Activated naive CD8-positive, alpha-beta T cell treated with anti-CD3 and anti-CD28 coated beads, Interleukin-2, amount 10 ng/mL, durations not matched to agents 7 days and 5 days (primary cell): ENCODE results near the gene YWHAE. TPM values are rescaled to one million over a fixed set of nuclear protein-coding genes. Genes with fewer than 3 reads are reported as not detected.

Experiments
- ATAC-seq: fragments of 150-1000 bp; cut with Tn5 transposase; one replicate; pipeline ENCODE4 v1.10.0; 2021; ENCODE audit warnings: low read depth, moderate library complexity
- POLR2A ChIA-PET: fragments of 350-600 bp; sonication (Branson Sonifier 250); formaldehyde crosslinking; loops from one replicate; lab custom pipeline; 2021; ENCODE audit warnings: antibody characterized with exemption; lab: Charles Lee
- DNase-seq: peaks from one replicate; pipeline ENCODE4 v3.0.0; 2021
- H3K27ac Mint-ChIP-seq: one replicate; pipeline ENCODE4 v1.8.0; 2022; ENCODE audit warnings: mild to moderate bottlenecking, mixed read lengths
- H3K27me3 Mint-ChIP-seq: one replicate; pipeline ENCODE4 v1.8.0; 2022; ENCODE audit warnings: mild to moderate bottlenecking, moderate library complexity, mixed read lengths
- H3K36me3 Mint-ChIP-seq: one replicate; pipeline ENCODE4 v1.8.0; 2021; ENCODE audit warnings: mild to moderate bottlenecking, mixed read lengths
- H3K4me1 Mint-ChIP-seq: one replicate; pipeline ENCODE4 v1.8.0; 2021; ENCODE audit warnings: mixed read lengths
- H3K4me3 Mint-ChIP-seq: one replicate; pipeline ENCODE4 v1.8.0; 2022; ENCODE audit warnings: mild to moderate bottlenecking, moderate library complexity, mixed read lengths
- H3K9me3 Mint-ChIP-seq: one replicate; pipeline ENCODE4 v1.8.0; 2021; ENCODE audit warnings: mixed read lengths
- total RNA-seq, 2 experiments: library from RNA; stranded (reverse); gene quantifications; one replicate each; pipeline ENCODE4 v1.2.3, GENCODE V29; 2021

The YWHAE gene
- total RNA-seq, 2 experiments from 2014 or later: 272 to 287 TPM

DNA sequence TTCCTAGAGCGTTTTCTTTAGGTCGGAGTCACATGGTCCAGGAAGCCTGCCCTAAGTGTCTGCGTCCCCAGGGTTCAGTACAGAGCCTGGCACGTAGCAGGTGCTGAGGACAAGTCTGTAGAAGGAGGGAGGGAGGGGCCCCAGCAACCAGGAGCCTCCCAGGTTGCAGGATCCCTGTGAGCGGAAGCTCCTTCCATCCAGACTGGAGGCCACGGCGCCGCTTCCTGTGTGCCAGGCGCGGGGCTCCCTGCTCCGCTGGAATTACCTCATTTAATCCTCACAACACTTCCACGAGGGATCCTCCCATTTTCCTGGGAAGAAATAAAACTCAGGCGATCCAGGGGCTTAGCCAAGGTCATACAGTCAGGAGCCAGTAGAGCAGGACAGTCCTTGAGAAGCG, 98.5 kb downstream of the YWHAE start:
- Mint-ChIP-seq H3K4me1 (peaks cover 17% of the 10 kb centered on the region), H3K9me3 (no peaks in the 10 kb centered on the region), H3K27me3 (peaks cover 19% of the 10 kb centered on the region), H3K27ac (no peak overlapping the region), H3K4me3 (no peak overlapping the region), H3K36me3 (no peaks in the 10 kb centered on the region)
- no peak for ATAC-seq
- POLR2A ChIA-PET: interaction anchor here (0.6 kb wide), 1 partner anchor 29 kb away, joined by 5 read pairs; no protein-coding TSS in a partner anchor
- no peak for DNase-seq

DNA sequence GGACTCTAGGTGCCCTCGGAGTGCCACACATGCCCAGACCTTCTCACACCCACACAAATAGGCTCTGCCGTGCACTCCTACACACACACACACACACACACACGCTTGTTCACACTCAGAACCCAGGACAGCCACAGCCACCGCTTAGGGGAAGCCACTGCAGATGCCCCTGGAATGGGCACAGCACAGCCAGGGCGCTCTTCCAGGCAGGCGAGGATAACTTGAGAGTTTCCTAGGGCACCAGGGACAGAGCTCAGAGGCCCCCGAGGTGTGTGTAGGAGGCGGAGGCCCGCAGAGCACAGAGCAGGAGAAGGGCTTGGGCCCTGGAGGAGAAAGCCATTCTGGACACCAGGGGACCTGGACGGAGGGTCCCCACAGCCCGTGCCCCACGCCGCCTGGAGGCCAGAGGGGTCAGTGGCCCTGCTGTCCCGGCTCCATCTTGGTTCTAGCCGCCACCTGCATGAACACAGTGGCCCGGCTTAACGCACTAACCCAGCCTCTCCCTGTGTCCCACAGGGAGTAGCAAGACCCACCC, 99.6 kb downstream of the YWHAE start:
- H3K36me3 Mint-ChIP-seq: peaks cover 1% of the 10 kb centered on the region
- peaks cover 13% of the 10 kb centered on the region for H3K27me3 Mint-ChIP-seq
- no peak for ATAC-seq
- no peaks in the 10 kb centered on the region for H3K9me3 Mint-ChIP-seq
- peak overlapping the region; percentile 2 for H3K27ac Mint-ChIP-seq
- H3K4me1 Mint-ChIP-seq: peaks cover 22% of the 10 kb centered on the region
- DNase-seq: no peak
- H3K4me3 Mint-ChIP-seq: no peak overlapping the region
- POLR2A ChIA-PET: no interaction called here

DNA sequence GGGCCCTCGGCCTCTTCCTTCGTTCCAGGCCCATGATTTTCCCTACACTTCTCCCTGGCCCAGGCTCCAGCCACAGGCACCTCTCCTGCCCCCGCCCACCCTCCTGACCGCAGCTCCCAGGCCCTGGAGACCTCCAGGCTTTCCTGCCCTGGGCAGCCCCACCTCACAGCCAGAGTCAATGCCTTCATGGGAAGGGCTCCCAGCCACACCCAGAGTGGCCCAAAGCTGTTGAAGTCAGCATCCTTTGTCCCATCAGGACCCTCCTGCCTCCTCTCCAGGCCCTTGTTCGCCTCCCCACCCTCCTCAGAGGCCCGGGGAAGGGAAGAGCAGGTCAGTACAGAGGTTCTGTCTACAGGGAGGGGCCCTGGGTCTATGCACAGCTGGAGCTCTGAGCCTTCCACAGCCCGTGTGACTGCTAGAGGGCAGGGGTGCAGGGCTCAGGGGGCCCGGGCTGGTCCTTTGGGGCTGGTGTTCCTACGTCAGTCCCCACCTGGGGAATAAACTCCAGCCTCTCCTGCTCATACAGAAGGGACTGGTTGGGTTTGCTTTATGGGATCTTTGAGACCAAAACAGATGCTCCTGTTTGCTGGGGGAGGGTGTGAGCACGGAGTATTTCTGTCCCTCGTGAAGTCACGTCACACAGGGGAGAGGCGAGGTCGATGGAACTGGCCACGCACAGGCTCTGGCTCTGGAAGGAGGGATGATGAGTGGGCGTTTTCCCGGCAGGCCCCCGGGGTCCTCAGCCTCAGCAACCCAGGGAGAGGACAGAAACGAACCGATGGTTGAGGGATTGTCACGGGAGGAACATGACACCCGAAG, 100.3 kb downstream of the YWHAE start:
- no peaks in the 10 kb centered on the region for H3K9me3 Mint-ChIP-seq
- POLR2A ChIA-PET: no interaction called here
- H3K27me3 Mint-ChIP-seq: peaks cover 13% of the 10 kb centered on the region
- H3K4me1 Mint-ChIP-seq: peaks cover 25% of the 10 kb centered on the region
- H3K27ac Mint-ChIP-seq: peak overlapping the region; percentile 49
- peaks cover 1% of the 10 kb centered on the region for H3K36me3 Mint-ChIP-seq
- no peak overlapping the region for H3K4me3 Mint-ChIP-seq
- no peak for ATAC-seq
- no peak for DNase-seq

DNA sequence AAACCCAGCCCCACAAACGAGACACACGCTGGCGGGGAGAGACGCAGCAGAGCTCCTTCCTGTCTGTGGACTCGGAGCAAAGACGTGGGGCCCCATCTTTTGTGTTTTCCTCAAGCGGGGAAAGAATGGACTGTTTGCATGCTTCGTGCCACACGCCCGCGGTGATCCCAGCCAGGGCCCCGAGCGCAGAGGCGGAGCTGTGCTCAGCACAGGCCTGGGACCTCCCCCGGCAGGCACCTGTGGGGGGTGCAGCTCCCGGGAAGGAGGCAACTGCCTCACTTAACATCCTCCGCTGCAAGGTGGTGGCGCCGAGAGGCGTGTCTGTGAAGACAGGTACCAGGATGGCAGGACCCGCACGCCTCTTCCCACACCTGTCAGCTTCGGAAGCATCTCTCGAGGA, 101.4 kb downstream of the YWHAE start:
- peak; percentile 43 for ATAC-seq
- DNase-seq: peak; percentile 66
- Mint-ChIP-seq H3K27ac (peak overlapping the region; percentile 58), H3K27me3 (peaks cover 11% of the 10 kb centered on the region), H3K4me3 (peak overlapping the region; percentile 40), H3K4me1 (peaks cover 34% of the 10 kb centered on the region), H3K36me3 (peaks cover 2% of the 10 kb centered on the region), H3K9me3 (no peaks in the 10 kb centered on the region)
- POLR2A ChIA-PET: interaction anchor here (1.0 kb wide), 2 partner anchors 133 to 1095 kb away, joined by 3 to 4 read pairs; no protein-coding TSS in a partner anchor

Other genes with a start within 250 kb of the YWHAE start
- gene ABR, start 220.2 kb downstream of the YWHAE start, total RNA-seq: 100 to 1,000 TPM; 156 to 158 TPM
- gene BHLHA9, start 129.8 kb downstream of the YWHAE start, total RNA-seq: not detected
- under 1 TPM; 0.51 to 0.58 TPM for gene TRARG1, start 120.6 kb downstream of the YWHAE start, total RNA-seq
- gene CRK, start 56.0 kb upstream of the YWHAE start, total RNA-seq: 10 to 100 TPM; 19.5 to 21.9 TPM
- 10 to 100 TPM; 28.6 to 34.1 TPM for gene MYO1C, start 92.5 kb upstream of the YWHAE start, total RNA-seq
- gene INPP5K, start 116.4 kb upstream of the YWHAE start, total RNA-seq: 10 to 100 TPM; 56.7 to 58.7 TPM
- 10 to 100 TPM; 38.4 to 48.3 TPM for gene PITPNA, start 162.6 kb upstream of the YWHAE start, total RNA-seq
- gene SLC43A2, start 228.6 kb upstream of the YWHAE start, total RNA-seq: 1 to 10 TPM; 2.1 to 2.5 TPM
- gene SCARF1, start 245.5 kb upstream of the YWHAE start, total RNA-seq: 1 to 10 TPM; 6.0 to 6.5 TPM
- gene RILP, start 249.6 kb upstream of the YWHAE start, total RNA-seq: 1 to 10 TPM; 8.2 to 8.9 TPM